G401 (cell line): ENCODE measurements around the gene ZNF556. TPM values are rescaled to one million over a fixed set of nuclear protein-coding genes. Genes with fewer than 3 reads are reported as not detected.
"Not testable (repeated sequence)": the region's sequence is repeated elsewhere in the genome, so short reads cannot be mapped to it uniquely, and the experiment has no call there.

ENCODE experiments used
- DNase-seq: peaks from one replicate; pipeline ENCODE4 v3.0.0-alpha.2; 2015; ENCODE audit warnings: low spot score
- in situ Hi-C: cut with HindIII; loops from 2 replicates; pipeline ENCODE4 v1.10.0; 2016; ENCODE audit warnings: low sequenced_read_pairs, mixed read lengths
- total RNA-seq: library from RNA; depleted of rRNA; stranded (reverse); fragments of >200 nt; shearing (Covaris generic); gene quantifications from 2 replicates; pipeline ENCODE4 v1.2.3, GENCODE V29; 2014

Gene ZNF556
- total RNA-seq, 1 experiment from 2014 or later, result 0.31 TPM

DNA sequence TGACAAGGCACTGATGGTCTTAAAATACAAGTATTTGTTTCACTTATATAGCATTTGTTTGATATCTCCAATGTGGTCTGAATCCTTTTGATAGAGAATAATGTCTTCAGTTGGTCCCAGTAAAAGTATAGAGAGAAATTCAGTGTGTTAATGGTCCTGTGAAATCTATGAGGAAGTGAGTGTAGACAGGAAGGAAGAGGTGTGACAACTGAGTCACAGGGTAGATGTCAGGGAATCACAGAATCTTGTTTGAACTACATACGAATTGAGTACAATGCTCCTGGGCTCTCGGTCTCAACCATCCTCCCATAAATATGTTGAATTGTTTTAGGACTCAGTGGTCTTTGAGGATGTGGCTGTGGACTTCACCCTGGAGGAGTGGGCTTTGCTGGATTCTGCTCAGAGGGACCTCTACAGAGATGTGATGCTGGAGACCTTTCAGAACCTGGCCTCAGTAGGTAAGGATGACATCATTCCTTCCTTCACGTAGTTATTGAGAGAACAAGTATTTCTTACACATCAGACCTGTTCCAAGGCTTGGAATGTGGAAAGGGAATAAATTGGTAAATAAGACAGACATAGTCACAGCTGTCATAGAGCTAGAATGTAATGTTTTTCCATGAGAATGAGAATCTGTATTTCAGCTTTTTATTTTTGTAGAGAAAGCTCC, 16.7 kb upstream of the ZNF556 start:
- in situ Hi-C loops, result no loop called here
- no peak for DNase-seq

DNA sequence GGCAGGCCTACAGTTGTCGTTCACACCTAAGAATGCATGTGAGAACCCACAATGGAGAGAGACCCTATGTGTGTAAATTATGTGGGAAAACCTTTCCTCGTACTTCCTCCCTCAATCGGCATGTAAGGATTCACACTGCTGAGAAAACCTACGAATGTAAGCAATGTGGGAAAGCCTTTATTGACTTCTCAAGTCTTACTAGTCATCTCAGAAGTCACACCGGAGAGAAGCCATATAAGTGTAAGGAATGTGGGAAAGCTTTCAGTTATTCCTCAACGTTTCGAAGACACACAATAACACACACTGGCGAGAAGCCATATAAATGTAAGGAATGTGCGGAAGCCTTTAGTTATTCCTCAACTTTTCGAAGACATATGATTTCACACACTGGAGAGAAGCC, 14.5 kb upstream of the ZNF556 start:
- in situ Hi-C loops, result no loop called here
- DNase-seq, result no peak

- DNase-seq, result no peak
- in situ Hi-C loops, result no loop called here
Observed at GRCh38 chr19:2853015-2853606, 14.0 kb upstream of the ZNF556 start.

GRCh38 chr19:2854849-2855248, 12.3 kb upstream of the ZNF556 start:
- DNase-seq, result no peak
- in situ Hi-C loops, result no loop called here

- in situ Hi-C loops, result no loop called here
- no peak for DNase-seq
Observed at GRCh38 chr19:2856457-2857050, 10.6 kb upstream of the ZNF556 start.

- in situ Hi-C loops, result no loop called here
- no peak for DNase-seq
Observed at GRCh38 chr19:2858864-2859263, 8.3 kb upstream of the ZNF556 start.

DNA sequence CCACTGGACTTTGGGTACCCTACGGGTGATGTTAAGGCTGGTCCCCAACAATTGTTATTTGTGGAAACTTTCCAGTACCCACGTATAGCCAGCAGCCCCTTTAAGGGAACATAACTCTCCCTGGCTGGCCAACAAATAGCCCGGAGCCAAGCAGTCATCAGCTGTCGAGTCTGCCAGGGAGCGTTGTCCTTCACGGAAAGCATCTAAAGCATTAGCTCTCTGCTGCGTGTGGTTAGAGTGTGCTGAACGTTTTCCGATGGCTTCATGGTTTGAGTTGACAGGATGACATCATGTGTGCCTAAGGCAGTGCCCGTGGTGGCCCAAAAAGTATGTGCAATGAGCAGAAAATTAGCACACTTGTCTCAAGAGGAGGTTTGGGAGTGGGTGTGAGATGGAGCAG, 3.3 kb upstream of the ZNF556 start:
- in situ Hi-C loops, result no loop called here
- no peak for DNase-seq

- no peak for DNase-seq
- in situ Hi-C loops, result no loop called here
Observed at GRCh38 chr19:2865334-2866100, 1.6 kb upstream of the ZNF556 start.

DNA sequence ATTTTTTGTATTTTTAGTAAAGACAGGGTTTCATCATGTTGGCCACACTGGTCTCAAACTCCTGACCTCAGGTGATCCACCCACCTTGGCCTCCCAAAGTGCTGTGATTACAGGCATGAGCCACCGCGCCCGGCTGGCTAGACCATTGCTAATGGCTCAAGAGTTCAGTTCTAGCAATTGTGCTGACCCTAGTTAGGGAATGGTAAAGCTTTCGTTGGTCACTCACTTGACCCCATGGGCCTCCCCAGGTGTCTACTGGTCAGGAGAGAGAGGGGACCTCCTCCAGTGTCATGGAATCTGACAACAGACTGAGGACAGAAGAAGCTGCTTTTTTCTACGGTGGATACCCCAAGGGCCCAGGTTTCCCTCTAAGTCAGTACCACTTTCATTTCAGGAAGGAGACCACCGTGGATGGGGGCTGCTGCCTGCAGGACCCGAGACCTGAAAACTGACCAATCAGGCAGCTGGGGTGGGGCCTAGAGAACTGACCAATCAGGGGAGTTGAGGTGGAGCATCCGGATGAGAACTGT, 575 bp upstream of the ZNF556 start:
- in situ Hi-C loops, result no loop called here
- no peak for DNase-seq

GRCh38 chr19:2869618-2870017, 2.5 kb downstream of the ZNF556 start:
- in situ Hi-C loops, result no loop called here
- no peak for DNase-seq

DNA sequence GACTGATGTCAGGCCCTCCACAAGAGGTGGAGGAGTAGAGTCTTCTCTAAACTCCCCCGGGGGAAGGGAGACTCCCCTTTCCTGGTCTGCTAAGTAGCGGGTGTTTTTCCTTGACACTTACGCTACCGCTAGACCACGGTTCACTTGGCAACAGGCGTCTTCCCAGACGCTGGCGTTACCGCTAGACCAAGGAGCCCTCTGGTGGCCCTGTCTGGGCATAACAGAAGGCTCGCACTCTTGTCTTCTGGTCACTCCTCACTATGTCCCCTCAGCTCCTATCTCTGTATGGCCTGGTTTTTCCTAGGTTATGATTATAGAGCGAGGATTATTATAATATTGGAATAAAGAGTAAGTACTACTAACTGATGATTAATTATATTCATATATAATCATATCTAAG, 5.0 kb downstream of the ZNF556 start:
- in situ Hi-C loops, result not testable (repeated sequence)
- DNase-seq, result peak; percentile 25

DNA sequence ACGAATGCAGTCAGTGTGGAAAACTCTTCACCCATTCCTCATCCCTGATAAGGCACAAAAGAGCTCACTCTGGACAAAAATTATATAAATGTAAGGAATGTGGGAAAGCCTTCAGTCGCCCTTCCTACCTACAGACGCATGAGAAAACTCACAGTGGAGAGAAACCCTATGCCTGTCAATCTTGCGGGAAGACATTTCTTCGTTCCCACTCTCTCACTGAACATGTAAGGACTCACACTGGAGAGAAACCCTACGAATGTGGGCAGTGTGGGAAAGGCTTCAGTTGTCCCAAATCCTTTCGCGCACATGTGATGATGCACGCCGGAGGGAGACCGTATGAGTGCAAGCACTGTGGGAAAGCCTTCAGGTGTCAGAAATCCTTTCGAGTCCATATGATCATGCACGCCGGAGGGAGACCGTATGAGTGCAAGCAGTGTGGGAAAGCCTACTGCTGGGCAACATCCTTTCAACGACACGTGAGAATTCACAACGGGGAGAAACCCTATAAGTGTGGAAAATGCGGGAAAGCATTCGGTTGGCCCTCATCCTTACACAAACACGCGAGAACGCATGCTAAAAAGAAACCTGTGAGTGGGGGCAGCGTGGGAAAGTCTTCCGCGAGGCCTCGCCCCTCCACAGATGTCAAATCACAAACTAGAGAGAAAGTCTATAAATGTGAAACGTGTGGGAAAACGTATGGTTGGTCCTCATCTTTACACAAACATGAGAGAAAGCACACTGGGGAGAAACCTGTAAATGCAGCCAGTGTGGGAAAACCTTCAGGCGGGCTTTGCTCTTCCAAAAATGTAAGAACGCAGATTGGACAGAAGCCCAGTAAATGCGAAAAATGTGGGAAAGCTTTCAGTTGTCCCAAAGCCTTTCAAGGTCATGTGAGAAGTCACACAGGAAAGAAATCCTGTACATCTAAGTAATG, 10.5 kb downstream of the ZNF556 start:
- in situ Hi-C loops, result no loop called here
- no peak for DNase-seq

DNA sequence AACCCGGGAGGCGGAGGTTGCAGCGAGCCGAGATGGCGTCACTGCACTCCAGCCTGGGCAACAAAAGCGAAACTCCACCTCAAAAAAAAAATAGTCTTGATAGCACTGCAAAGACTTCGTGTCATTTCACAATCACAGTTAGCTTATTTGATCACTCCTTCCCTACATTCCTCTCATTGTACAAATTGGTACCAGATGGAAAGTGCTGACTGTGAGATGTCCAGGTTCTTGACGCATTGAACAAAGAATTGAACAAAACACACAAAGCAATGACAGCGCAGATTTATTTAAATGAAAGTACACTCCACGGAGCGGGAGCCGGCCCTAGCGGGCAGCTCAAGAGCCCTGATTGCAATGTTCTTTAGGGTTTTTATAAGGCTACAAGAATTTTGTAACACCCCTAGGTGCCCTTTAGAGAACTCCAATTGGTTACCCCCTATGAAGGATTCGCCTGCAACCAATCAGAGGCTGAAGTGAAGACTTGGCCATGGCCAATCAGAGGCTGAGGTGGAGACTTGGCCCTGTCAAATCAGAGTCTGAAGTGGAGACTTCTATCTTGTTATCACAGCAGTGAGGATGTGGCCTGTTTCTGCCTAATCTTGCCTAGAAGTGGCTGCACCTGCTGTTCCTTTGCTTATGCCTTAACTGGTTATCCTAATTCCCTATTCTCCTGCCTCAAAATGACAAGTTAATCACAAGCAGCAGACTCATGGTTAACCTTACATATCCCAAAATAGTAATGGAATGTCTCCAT, 16.7 kb downstream of the ZNF556 start:
- in situ Hi-C loops, result no loop called here

DNA sequence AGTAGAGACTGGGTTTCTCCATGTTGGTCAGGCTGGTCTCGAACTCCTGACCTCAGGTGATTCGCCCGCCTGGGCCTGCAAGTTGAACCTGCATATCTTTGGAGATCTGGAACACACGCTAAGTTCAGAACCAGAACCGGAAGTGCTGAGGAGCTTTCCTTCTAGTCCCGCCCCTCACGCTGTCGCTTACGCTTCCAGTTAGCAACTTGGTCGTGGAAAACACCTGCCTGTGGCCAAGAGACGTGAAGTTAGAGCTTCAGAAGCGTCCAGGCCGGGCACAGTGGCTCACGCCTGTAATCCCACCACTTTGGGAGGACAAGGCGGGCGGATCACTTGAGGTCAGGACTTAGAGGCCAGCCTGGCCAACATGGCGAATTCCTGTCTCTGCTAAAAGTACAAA, 18.6 kb downstream of the ZNF556 start:
- DNase-seq, result no peak
- in situ Hi-C loops, result no loop called here

More for the DNA sequence above, 16.7 kb downstream of the ZNF556 start:
- DNase-seq, result no peak

DNA sequence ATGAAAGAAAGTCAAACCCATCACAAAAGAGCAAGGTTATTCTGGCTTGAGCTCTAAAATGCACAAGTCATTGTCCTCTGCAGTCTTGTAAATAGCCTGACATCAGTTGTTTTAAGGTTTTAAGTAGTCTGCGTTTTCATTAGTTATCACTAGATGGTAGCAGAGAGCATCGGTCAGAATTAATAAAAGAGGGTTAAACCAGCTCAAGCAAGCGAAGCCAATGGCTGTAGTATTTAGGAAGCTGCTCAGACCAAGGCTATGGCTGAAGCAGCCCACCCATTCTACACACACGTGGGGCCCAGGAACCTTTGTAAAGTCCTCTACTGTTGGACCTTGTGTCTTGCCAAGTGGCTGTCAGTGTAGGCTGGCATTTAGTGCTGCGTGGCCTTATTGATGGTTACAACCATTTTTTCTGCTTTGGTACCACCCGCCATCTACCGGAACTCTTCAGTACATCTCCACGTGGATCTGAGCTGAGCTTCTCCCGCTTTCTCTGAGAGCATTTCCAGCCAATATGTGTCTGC, 20.3 kb downstream of the ZNF556 start:
- DNase-seq, result peak; percentile 93
- in situ Hi-C loops, result no loop called here

DNA sequence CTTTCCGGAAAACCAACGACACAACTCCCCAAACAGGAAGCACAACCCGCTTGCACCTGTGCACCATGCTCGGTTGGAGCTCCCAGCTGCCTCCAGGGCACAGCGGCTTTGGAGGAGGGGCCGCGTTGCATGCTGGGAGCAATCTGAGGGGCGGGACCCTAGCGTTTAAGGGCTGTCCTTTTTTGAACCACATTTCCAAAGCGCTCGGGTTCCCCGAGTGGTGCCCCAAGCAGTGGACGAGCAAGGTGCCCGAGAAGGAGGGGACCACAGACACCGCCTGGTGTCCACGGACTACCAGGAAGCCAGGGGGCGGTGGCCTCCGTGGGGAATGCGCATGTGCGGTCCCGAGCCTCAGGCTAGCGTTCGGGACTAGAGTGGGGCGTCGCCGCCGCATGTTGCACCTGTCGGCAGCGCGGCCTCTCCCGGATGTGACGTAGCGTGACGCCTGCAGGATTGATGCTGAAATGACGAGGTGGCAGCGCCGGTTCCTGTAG, 21.6 kb downstream of the ZNF556 start:
- in situ Hi-C loops, result no loop called here
- DNase-seq, result no peak

GRCh38 chr19:2890531-2890930, 23.4 kb downstream of the ZNF556 start:
- in situ Hi-C loops, result not testable (repeated sequence)
- DNase-seq, result peak; percentile 73

DNA sequence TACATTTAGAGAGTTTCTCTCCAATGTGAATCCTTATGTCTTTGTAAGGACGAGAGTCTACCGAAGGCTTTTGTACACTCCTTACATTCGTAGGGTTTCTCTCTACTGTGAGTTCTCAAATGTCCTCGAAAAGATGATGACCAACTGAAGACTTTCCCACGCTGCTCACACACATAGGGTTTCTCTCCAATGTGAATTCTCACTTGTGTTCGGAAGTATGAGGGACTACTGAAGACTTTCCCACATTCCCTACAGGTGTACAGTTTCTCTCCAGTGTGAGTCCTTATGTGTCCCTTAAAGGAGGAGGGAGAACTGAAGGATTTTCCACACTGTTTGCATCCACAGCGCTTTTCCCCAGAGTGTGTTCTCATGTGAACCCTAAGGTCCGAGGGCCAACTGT, 29.6 kb downstream of the ZNF556 start:
- DNase-seq, result no peak
- in situ Hi-C loops, result no loop called here
